GM21825 (cell line): ENCODE data around the gene CEP152.
A peak's percentile ranks its signal among the peaks of the same experiment; 100 is the strongest.
"Not testable (repeated sequence)": the region's sequence is repeated elsewhere in the genome, so short reads cannot be mapped to it uniquely, and the experiment has no call there.

ENCODE experiments used
- ATAC-seq: cut with Tn5 transposase; IDR thresholded peaks from one replicate; pipeline ENCODE4 v1.9.1; 2021; ENCODE audit warnings: mild to moderate bottlenecking, moderate library complexity; ENCODE audit not compliant: unreplicated experiment

CEP152 gene, protein sequence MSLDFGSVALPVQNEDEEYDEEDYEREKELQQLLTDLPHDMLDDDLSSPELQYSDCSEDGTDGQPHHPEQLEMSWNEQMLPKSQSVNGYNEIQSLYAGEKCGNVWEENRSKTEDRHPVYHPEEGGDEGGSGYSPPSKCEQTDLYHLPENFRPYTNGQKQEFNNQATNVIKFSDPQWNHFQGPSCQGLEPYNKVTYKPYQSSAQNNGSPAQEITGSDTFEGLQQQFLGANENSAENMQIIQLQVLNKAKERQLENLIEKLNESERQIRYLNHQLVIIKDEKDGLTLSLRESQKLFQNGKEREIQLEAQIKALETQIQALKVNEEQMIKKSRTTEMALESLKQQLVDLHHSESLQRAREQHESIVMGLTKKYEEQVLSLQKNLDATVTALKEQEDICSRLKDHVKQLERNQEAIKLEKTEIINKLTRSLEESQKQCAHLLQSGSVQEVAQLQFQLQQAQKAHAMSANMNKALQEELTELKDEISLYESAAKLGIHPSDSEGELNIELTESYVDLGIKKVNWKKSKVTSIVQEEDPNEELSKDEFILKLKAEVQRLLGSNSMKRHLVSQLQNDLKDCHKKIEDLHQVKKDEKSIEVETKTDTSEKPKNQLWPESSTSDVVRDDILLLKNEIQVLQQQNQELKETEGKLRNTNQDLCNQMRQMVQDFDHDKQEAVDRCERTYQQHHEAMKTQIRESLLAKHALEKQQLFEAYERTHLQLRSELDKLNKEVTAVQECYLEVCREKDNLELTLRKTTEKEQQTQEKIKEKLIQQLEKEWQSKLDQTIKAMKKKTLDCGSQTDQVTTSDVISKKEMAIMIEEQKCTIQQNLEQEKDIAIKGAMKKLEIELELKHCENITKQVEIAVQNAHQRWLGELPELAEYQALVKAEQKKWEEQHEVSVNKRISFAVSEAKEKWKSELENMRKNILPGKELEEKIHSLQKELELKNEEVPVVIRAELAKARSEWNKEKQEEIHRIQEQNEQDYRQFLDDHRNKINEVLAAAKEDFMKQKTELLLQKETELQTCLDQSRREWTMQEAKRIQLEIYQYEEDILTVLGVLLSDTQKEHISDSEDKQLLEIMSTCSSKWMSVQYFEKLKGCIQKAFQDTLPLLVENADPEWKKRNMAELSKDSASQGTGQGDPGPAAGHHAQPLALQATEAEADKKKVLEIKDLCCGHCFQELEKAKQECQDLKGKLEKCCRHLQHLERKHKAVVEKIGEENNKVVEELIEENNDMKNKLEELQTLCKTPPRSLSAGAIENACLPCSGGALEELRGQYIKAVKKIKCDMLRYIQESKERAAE (N-terminal part only)

GRCh38 chr15:48810414-48811324 lies at the start of gene CEP152:
TSS of gene CEP152 (minus strand) at chr15:48811069. CDS start at chr15:48805649, 5,420 bp downstream.
- ATAC-seq: peak; percentile 98

GRCh38 chr15:48859426-48859825 lies 48.6 kb upstream of the CEP152 start:
- ATAC-seq: no peak

- no peak for ATAC-seq
Observed at GRCh38 chr15:48858401-48858800, 47.5 kb upstream of the CEP152 start.

DNA sequence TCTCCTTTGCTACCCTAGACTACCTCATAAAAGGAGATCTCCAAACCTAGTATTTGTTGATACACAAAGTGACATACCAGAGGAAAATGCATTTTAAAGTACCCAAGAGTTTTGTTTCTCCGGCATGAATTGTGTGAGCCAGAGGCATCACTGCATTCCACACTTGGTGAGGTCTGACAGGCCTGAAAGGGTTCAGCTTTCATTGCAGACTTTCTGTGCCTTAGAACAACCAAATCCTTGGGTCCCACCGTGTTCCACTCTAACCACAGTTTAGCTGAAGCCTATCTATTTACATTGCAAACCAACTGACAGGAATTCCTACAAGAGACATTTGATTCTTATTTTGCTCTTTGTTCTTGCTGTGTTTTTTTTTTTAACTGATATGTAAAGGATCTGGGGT lies 46.1 kb upstream of the CEP152 start:
- ATAC-seq: no peak

- ATAC-seq: no peak
Observed at GRCh38 chr15:48855501-48856440, 44.9 kb upstream of the CEP152 start.

GRCh38 chr15:48854434-48854833 lies 43.6 kb upstream of the CEP152 start:
- ATAC-seq: not testable (repeated sequence)

DNA sequence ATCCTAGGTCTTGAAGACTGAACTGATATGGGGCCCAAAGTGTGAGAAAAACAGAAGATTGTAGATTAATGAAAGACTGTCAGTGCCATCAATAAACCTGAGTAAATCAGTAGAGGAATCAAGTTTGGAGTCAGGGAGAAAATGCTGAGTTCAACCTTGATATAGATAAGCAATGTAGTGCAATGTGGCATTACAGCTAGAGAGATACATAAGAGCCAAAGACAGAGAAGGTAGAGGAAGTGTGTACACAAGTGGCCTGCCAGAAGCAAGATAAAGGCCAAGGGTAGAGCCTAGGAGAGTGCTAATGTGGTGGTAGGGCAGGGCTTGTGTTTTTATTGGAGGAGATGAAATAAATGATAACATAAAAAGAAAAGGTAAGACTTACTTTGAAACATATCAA lies 41.1 kb upstream of the CEP152 start:
- ATAC-seq: no peak

DNA sequence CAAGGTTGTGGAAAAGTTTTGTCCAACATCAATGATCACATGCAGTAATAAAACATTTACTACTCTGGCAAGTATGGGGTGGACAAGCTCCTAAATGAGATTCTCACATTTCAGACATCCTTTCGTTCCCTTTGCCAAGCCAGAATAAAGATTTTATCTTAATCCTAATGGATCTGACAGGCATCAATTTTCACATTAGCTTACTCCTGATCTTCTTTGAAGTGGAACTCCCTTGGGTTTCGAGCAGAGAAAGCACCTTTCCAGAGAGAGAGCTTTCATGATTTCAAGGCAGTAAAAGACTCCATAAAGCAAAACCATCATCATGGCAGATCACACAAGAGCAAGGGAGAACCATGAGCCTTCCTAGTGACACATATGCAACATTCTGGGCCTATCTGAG lies 39.8 kb upstream of the CEP152 start:
- no peak for ATAC-seq

GRCh38 chr15:48845123-48845522 lies 34.3 kb upstream of the CEP152 start:
- ATAC-seq: no peak

- no peak for ATAC-seq
Observed at GRCh38 chr15:48842501-48842900, 31.6 kb upstream of the CEP152 start.

GRCh38 chr15:48834756-48835155 lies 23.9 kb upstream of the CEP152 start:
- ATAC-seq: no peak

GRCh38 chr15:48833526-48834239 lies 22.8 kb upstream of the CEP152 start:
- ATAC-seq: no peak

DNA sequence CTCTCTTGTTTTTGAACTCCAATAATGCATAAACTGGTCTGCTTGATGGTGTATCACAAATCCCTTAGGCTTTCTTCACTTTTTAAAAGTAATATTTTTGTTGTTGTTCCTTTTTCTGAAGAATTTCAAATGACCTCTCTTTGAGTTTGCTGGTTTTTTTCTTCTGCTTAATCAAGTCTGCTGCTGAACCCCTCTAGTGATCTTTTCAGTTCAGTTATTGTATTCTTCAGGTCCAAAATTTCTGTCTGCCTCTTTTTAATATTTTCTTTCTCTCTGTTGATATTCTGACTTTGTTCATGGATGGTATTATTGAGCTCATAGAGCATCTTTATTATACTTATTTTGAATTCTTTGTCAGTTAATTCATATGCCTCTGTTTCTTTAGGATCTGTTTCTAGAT lies 21.8 kb upstream of the CEP152 start:
- ATAC-seq: no peak

DNA sequence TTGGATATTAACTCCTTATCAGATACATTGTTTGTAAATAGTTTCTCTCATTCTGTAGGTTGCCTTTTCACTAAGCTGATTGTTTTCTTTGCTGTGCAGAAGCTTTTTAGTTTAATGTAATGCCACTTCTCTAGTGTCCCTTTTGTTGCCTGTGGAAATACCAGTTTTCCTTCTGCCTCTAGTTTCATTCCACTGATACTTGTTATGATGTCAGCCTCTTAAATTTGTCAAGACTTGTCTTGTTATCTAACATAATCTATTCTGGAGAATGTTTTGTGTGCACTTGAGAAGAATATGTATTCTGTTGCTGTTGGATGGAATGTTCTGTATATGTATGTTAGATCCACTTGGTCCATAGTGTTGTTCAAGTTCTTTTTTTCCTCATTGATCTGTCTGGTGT lies 18.0 kb upstream of the CEP152 start:
- ATAC-seq: no peak

- no peak for ATAC-seq
Observed at GRCh38 chr15:48828471-48828870, 17.6 kb upstream of the CEP152 start.

GRCh38 chr15:48825075-48825474 lies 14.2 kb upstream of the CEP152 start:
- no peak for ATAC-seq

GRCh38 chr15:48823706-48824105 lies 12.8 kb upstream of the CEP152 start:
- ATAC-seq: no peak

DNA sequence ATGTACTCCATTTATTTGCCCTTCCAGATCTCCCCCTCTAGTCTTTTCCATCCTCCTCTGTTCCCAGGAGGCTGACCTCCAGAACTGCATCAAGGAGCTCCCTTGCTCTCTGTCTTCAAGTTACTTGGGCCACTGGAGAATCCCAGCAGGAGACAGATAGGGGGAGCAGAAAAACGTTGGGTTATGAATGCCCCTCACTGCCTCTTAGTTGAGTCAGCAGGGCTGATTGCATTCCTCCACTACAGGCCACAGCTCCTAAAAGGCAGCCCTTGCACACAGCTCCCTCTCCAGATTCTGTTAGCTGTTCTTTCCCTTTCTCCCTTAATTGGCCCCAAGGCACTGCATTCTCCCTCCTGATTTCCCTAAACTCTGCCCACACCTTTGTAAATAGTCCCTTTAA lies 12.4 kb upstream of the CEP152 start:
- no peak for ATAC-seq
